ENCODE data around the gene PRKG1.

GRCh38 chr10:51079331-51079730 is 5.0 kb downstream of the PRKG1 start:
- TF ChIP-seq, protein P1, sequence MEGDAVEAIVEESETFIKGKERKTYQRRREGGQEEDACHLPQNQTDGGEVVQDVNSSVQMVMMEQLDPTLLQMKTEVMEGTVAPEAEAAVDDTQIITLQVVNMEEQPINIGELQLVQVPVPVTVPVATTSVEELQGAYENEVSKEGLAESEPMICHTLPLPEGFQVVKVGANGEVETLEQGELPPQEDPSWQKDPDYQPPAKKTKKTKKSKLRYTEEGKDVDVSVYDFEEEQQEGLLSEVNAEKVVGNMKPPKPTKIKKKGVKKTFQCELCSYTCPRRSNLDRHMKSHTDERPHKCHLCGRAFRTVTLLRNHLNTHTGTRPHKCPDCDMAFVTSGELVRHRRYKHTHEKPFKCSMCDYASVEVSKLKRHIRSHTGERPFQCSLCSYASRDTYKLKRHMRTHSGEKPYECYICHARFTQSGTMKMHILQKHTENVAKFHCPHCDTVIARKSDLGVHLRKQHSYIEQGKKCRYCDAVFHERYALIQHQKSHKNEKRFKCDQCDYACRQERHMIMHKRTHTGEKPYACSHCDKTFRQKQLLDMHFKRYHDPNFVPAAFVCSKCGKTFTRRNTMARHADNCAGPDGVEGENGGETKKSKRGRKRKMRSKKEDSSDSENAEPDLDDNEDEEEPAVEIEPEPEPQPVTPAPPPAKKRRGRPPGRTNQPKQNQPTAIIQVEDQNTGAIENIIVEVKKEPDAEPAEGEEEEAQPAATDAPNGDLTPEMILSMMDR (conservative IDR thresholded peaks at IDR 0.05; ENCODE audit: low read depth, low read length) = no peak
- no peak for TF ChIP-seq NFE2L2 (IDR thresholded peaks at IDR 0.05; ENCODE audit: low read depth, low read length)
- TF ChIP-seq FOS (IDR thresholded peaks at IDR 0.05; ENCODE audit: low read depth, low read length) = no peak
- no peak for TF ChIP-seq POLR2A (IDR thresholded peaks at IDR 0.05; ENCODE audit: low read depth, low read length)
- no peak for TF ChIP-seq SMC3 (IDR thresholded peaks at IDR 0.05; ENCODE audit: low read depth, low read length)
- no peak for TF ChIP-seq RAD21 (IDR thresholded peaks at IDR 0.05; ENCODE audit: low read length)
- no peak for TF ChIP-seq ELK1 (IDR thresholded peaks at IDR 0.05; ENCODE audit: borderline replicate concordance, low read depth, low read length)
- TF ChIP-seq, protein P2, sequence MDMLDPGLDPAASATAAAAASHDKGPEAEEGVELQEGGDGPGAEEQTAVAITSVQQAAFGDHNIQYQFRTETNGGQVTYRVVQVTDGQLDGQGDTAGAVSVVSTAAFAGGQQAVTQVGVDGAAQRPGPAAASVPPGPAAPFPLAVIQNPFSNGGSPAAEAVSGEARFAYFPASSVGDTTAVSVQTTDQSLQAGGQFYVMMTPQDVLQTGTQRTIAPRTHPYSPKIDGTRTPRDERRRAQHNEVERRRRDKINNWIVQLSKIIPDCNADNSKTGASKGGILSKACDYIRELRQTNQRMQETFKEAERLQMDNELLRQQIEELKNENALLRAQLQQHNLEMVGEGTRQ (IDR thresholded peaks at IDR 0.05; ENCODE audit: low read depth, low read length) = no peak
- no peak for TF ChIP-seq RFX5 (IDR thresholded peaks at IDR 0.05; ENCODE audit: low read depth, low read length)
- TF ChIP-seq CEBPB (IDR thresholded peaks at IDR 0.05; ENCODE audit: low read depth, low read length) = no peak
- TF ChIP-seq MAZ (IDR thresholded peaks at IDR 0.05; ENCODE audit: borderline replicate concordance, low read depth, low read length) = no peak
